Ecto neural progenitor cell (in vitro differentiated cells): Measurements from ENCODE around the gene ZNF441.
"Not testable (repeated sequence)": the region's sequence is repeated elsewhere in the genome, so short reads cannot be mapped to it uniquely, and the experiment has no call there.

Experiments used
- DNase-seq: peaks from one replicate; pipeline ENCODE4 v3.0.0-alpha.2; 2018; ENCODE audit warnings: low spot score

Gene ZNF441

GRCh38 chr19:11780431-11781020 is 13.7 kb downstream of the ZNF441 start:
- DNase-seq, result no peak

DNA sequence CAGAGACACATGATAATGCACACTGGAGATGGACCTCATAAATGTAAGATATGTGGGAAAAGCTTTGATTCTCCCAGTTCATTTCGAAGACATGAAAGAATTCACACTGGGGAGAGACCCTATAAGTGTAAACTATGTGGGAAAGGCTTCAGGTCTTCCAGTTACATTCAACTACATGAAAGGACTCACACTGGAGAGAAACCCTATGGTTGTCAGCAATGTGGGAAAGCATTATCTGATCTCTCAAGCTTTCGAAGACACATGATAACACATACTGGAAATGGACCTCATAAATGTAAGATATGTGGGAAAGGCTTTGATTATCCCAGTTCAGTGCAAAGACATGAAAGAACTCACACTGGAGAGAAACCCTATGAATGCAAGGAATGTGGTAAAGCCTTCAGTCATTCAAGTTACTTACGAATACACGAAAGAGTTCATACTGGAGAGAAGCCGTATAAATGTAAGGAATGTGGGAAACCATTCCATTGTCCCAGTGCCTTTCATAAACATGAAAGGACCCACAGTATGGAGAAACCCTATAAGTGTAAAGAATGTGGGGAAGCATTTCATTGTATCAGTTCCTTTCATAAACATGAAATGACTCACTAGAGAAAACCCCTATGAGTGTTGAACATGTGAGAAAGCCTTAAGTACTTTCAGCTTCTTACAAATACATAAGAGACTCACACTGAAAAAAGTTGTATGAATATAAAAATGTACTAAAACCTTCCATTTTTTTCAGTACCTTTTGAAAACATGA is 14.7 kb downstream of the ZNF441 start:
- DNase-seq, result no peak

GRCh38 chr19:11783767-11784166 is 17.0 kb downstream of the ZNF441 start:
- no peak for DNase-seq

DNA sequence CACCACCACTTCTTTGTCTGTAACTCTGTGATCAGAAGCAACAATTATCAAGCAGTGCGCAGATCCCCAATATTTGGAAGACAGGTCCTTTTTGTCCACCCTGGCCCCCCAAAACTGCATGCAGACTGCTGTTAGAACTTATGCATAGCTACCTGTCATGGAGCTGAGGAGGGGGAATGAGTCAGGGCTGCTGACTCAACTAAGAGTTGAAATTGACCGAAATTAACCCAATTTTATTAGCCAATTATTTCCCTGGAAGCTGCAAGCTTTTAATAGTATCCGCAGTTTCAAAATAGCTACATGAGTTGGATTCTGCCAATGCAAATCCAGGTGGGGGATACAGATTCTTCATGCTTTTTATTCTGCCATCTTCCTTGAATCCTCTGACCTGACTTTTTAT is 17.6 kb downstream of the ZNF441 start:
- no peak for DNase-seq

GRCh38 chr19:11787536-11787935 is 20.7 kb downstream of the ZNF441 start:
- DNase-seq, result no peak

DNA sequence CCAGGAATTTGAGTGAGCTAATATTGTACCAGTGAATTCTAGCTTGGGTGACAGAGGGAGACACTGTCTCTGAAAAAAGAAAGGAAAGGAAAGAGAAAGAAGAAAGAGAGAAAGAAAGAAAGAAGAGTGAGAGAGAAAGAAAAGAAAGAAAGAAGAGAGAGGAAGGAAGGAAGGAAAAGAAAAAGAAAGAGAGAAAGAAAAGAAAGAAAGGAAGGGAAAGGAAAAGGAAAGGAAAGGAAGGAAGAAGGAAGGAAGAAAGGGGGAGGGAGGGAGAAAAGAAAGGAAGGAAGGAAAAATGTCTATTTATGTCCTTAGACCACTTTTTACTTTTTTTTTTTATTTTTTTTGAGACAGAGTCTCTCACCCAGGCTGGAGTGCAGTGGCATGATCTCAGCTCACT is 26.1 kb downstream of the ZNF441 start:
- DNase-seq, result no peak

DNA sequence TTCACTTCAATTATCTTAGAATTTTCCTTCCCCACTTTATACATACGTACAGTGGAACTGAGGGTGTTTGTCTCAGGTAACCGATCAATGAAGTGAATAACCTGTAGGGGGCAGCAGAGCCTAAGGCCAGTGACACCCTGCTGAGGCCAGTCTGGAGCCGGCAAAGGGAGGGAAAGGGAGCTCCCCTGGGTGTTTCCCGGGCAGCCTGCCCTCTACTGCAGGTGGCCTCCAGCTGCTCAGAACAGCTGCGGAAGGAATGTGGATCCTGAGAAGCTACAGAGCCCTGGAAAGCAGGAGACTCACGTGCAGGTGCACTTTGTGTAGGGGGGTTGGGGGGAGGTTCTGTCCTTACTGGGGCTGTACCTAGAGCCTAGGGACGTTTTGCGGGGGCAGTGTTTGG is 30.7 kb downstream of the ZNF441 start:
- DNase-seq, result peak; percentile 76

DNA sequence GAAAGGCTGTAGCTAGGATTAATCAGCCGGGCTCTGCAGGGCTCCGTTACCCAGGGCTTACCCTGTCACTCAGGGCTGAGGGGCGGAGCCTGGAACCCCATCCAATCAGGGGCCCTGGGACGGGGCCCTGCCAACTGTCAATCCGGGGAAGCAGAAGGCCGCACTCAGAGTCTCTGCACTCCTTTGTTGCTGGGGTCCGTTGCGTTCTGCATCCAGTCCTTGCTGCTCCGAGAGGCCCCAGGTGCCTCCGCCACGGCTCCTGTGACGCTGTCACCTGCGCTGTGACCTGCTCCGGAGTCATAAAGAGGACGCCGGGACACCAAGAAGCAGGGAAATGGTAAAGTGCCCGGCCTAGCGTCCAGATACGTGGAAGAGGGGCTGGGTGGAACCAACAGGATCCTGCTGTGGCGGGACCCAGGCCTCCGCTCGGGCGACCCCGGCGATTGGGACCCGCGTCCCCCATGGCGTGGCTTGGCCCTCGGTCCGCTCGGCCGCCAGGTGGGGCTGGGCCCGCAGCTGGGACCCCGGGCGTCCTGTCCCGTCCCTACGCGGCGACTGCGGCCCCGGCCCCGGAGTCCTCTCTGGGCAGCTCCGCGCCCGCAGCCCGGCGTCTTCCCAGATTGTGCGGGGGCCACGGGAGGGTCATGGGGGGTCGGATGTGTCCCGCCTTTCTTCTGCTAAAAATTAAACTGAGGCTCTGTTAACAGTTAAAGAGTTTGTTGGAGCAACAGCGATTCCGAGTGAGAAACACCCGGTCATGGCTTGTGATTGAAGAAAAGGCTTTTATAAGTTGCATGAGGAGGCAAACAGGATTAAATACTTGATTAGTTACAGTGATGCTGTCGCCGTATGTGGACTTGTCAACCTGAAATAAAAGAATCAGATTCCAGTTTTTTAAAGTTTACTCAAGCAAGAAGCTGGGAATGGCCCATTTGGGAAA is 31.9 kb downstream of the ZNF441 start, which contains the start of gene ZNF491:
Gene ZNF491, plus strand, starts transcription at position 133 of the 940 bp plus-strand sequence. CDS start 7,431 bp downstream, outside the sequence.
- peak; percentile 96 for DNase-seq

GRCh38 chr19:11806354-11807098 is 39.7 kb downstream of the ZNF441 start:
- DNase-seq, result no peak

GRCh38 chr19:11807099-11807380 is 40.2 kb downstream of the ZNF441 start:
- DNase-seq, result no peak

DNA sequence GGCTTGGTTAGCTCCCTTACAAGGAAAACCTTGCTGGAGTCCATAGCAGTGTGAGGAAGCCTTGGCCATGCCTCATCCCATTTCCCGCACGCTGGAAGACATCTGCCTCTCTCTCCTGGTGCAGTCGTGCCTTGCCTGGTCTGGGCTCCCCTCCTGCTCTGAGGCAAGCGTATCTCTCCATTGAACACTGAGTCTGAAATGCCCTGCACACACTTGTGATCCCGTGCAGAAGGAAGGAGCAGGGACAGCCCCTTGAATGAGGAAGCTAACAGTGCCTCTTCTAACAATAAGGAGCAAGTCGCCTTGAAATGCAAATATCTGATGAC is 46.9 kb downstream of the ZNF441 start:
- no peak for DNase-seq

DNA sequence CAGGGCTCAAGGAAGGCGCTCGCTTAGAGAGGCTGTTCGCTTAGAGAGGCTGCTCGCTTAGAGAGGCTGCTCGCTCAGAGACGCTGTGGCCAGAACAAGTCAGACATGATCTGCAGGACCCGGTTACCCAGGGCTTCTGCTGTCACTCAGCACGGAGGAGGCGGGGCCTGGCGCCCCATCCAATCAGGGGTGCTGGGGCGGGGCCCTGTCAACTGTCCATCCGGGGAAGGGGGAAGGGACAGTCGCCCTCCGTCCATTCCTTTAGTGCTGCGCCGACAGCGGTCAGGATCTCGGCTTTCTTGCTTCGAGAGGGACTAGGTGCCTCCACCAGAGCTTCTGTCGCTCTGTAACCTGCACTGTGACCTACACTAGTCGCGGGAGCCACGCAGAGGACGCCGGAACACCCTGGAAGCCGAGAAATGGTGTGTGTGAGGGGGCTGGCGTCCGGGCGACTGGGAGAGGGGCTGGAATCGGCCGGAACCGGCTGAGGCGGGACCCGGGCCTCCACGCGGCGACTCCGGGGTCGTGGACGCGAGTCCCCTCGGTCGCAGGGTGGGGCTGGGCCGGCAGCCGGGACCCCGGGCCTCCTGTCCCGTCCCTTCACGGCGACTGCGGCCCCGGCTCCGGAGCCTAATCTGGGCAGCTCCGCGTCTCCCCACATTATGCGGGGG is 47.4 kb downstream of the ZNF441 start, which contains the start of gene ZNF440:
Gene ZNF440, plus strand, starts transcription at position 245 of the 671 bp plus-strand sequence. Its CDS starts 175 bp downstream, at position 420.
- peak; percentile 98 for DNase-seq

DNA sequence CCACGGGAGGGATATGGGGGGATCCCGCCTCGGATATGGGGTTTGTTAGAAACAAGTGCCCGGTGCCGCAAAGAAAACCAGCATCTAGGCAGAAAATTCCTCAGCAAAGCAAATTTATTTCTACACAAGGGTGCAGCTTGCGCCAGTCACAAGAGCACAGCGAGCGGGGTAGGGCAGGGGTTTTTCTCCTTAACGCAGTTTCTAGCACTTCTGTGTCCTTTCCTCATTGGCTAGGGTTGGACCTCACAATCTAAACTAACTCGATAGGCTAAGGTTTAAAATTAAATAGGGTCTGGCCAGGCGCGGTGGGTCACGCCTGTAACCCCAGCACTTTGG is 47.9 kb downstream of the ZNF441 start:
- DNase-seq, result no peak

- DNase-seq, result no peak
Measured at GRCh38 chr19:11821474-11822109, 54.8 kb downstream of the ZNF441 start.

DNA sequence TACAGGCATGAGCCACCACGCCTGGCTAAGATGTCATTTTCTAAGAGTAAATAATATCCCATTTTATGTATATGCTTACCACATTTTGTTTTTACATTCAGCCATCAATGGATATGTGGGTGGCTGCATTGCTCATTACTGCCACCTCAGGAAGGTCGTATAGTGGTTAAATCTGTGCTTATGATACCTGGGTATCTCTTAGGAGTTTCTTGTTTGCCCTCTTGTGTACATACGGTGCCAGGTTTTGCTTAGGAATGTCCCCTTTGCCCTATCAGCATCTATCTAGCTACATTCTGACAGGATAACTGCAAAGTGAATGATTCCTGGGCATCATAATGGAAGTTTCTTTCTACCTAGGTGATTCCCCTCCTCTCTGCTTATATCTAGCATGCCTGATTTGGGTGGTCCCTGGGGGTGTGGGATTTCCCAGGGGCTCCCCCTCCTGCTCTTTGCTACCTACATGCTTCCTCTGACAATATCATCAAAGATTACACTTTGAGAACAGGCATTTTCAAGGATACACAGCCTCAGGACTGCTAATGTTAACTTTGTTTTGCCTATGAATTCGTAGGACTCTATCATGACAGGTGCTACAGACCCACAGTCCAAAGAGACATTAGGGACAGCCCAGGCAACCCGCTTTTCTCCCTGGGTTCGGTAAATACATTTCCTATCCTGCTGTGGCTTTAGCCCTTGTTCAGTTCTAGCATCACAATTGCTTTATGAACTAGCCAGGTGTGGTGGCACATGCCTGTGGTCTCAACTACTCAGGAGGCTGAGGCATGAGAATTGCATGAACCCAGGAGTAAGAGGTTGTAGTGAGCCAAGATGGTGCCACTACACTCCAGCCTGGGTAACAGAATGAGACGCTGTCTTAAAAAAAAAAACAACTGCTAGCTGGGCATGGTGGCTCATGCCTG is 62.4 kb downstream of the ZNF441 start:
- not testable (repeated sequence) for DNase-seq

DNA sequence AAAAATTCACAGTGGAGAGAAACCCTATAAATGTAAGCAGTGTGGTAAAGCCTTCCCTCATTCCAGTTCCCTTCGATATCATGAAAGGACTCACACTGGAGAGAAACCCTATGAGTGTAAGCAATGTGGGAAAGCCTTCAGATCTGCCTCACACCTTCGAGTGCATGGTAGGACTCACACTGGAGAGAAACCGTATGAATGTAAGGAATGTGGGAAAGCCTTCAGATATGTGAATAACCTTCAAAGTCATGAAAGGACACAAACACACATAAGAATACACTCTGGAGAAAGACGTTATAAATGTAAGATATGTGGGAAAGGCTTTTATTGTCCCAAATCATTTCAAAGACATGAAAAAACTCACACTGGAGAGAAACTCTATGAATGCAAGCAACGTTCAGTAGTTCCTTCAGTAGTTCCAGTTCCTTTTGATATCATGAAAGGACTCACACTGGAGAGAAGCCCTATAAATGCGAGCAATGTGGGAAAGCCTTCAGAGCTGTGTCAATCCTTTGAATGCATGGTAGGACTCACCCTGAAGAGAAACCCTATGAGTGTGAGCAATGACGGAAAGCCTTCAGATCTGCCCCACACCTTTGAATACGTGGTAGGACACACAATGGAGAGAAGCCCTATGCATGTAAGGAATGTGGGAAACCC is 65.6 kb downstream of the ZNF441 start:
- DNase-seq, result no peak

- DNase-seq, result no peak
Measured at GRCh38 chr19:11833541-11833940, 66.7 kb downstream of the ZNF441 start.
